MCF 10A (cell line): Measurements from ENCODE around the gene TXLNA. TPM values are rescaled to one million over a fixed set of nuclear protein-coding genes. Genes with fewer than 3 reads are reported as not detected.

Source experiments
- BruUV-seq: library from RNA; stranded (reverse); fragments of 400-500 nt; replicated peaks from 2 replicates; lab custom pipeline; 2021; lab: Mats Ljungman, UMichigan
- CTCF ChIA-PET: fragments of 300-600 bp; sonication (Branson Sonifier 250); formaldehyde crosslinking; extraction: SDS; loops from one replicate; lab custom pipeline; 2021; ENCODE audit warnings: antibody characterized with exemption, inconsistent platforms; lab: Yijun Ruan, JAX
- POLR2A ChIA-PET: fragments of 300-600, 350-650 bp; sonication (Branson Sonifier 250); formaldehyde crosslinking; extraction: SDS; loops from one replicate; lab custom pipeline; 2020; ENCODE audit warnings: antibody characterized with exemption, inconsistent platforms; lab: Yijun Ruan, JAX
- DNase-seq: peaks from one replicate; pipeline ENCODE4 v3.0.0-alpha.2; 2018; ENCODE audit not compliant: unreplicated experiment
- H3K27ac Mint-ChIP-seq: one replicate; pipeline ENCODE4 v1.8.0; 2022; ENCODE audit warnings: mild to moderate bottlenecking, low read depth, mixed read lengths; ENCODE audit not compliant: unreplicated experiment
- H3K27me3 Mint-ChIP-seq: one replicate; pipeline ENCODE4 v1.8.0; 2022; ENCODE audit warnings: mixed read lengths; ENCODE audit not compliant: insufficient read depth, unreplicated experiment
- H3K36me3 Mint-ChIP-seq: one replicate; pipeline ENCODE4 v1.8.0; 2022; ENCODE audit warnings: mild to moderate bottlenecking, moderate library complexity, mixed read lengths; ENCODE audit not compliant: insufficient read depth, unreplicated experiment
- H3K4me1 Mint-ChIP-seq: one replicate; pipeline ENCODE4 v1.8.0; 2022; ENCODE audit warnings: mixed read lengths; ENCODE audit not compliant: insufficient read depth, unreplicated experiment
- H3K4me3 Mint-ChIP-seq: one replicate; pipeline ENCODE4 v1.8.0; 2022; ENCODE audit warnings: mild to moderate bottlenecking, moderate library complexity, mixed read lengths; ENCODE audit not compliant: unreplicated experiment
- H3K9me3 Mint-ChIP-seq: one replicate; pipeline ENCODE4 v1.8.0; 2022; ENCODE audit warnings: mixed read lengths; ENCODE audit not compliant: unreplicated experiment
- CTCF ChIP-seq: fragments of 200-600 bp; IDR thresholded peaks from one replicate; pipeline ENCODE4 v1.8.0; 2022; ENCODE audit warnings: antibody characterized with exemption, mild to moderate bottlenecking; ENCODE audit not compliant: unreplicated experiment
- intact Hi-C: fragments of 100-400 bp; cut with micrococcal nuclease; formaldehyde crosslinking; loops from 2 replicates; pipeline ENCODE4 v1.14.1; 2022
- total RNA-seq: library from RNA; stranded (reverse); gene quantifications from 2 replicates; pipeline ENCODE4 v1.2.3, GENCODE V29; 2022

The TXLNA gene
- total RNA-seq, 1 experiment from 2014 or later: 64.8 TPM

- TF ChIP-seq CTCF: peak; percentile 79
- peak; percentile 75 for DNase-seq
- intact Hi-C loops: loop anchor here (1.0 to 5.0 kb wide), 4 partner anchors 75 to 198 kb away; partner anchors contain the start of gene BSDC1
- no peaks in the 10 kb centered on the region for H3K9me3 Mint-ChIP-seq
- no peak overlapping the region for H3K4me3 Mint-ChIP-seq
- peaks cover 1% of the 10 kb centered on the region for H3K4me1 Mint-ChIP-seq
- ChIA-PET CTCF (interaction anchor here (0.5 to 3.1 kb wide), 40 partner anchors 8 to 759 kb away, joined by 3 to 24 read pairs (median 4); partner anchors contain the start of genes BSDC1, CCDC28B, HDAC1 and IQCC), POLR2A (interaction anchor here (0.6 to 2.3 kb wide), 14 partner anchors 10 to 178 kb away, joined by 3 to 19 read pairs (median 4); partner anchors contain the start of genes BSDC1, CCDC28B, IQCC and TXLNA)
- BruUV-seq: no TSS peak
- H3K27me3 Mint-ChIP-seq: no peaks in the 10 kb centered on the region
- peaks cover 43% of the 10 kb centered on the region for H3K36me3 Mint-ChIP-seq
- H3K27ac Mint-ChIP-seq: peak overlapping the region; percentile 54
These were observed 36.4 kb downstream of the TXLNA start for GRCh38 chr1:32215629-32216480.

GRCh38 chr1:32216566-32216965 lies 37.1 kb downstream of the TXLNA start:
- peak overlapping the region; percentile 54 for H3K27ac Mint-ChIP-seq
- H3K27me3 Mint-ChIP-seq: no peaks in the 10 kb centered on the region
- no peaks in the 10 kb centered on the region for H3K9me3 Mint-ChIP-seq
- ChIA-PET POLR2A (interaction anchor here (1.2 to 2.3 kb wide), 6 partner anchors 10 to 178 kb away, joined by 3 to 19 read pairs (median 4); partner anchors contain the start of genes BSDC1, IQCC and TXLNA), CTCF (interaction anchor here (0.5 to 3.1 kb wide), 30 partner anchors 10 to 199 kb away, joined by 3 to 24 read pairs (median 5); partner anchors contain the start of genes BSDC1, HDAC1, IQCC and MARCKSL1)
- H3K4me1 Mint-ChIP-seq: peaks cover 8% of the 10 kb centered on the region
- intact Hi-C loops: loop anchor here (5.0 kb wide), 1 partner anchor 176 kb away; the partner anchor contains the start of gene BSDC1
- H3K4me3 Mint-ChIP-seq: no peak overlapping the region
- no peak for DNase-seq
- no peak for TF ChIP-seq CTCF
- peaks cover 43% of the 10 kb centered on the region for H3K36me3 Mint-ChIP-seq
- BruUV-seq: no TSS peak

GRCh38 chr1:32219022-32219421 lies 39.5 kb downstream of the TXLNA start:
- POLR2A ChIA-PET: interaction anchor here (0.6 to 1.3 kb wide), 4 partner anchors 9 to 85 kb away, joined by 3 to 7 read pairs (median 3); partner anchors contain the start of gene IQCC
- no peaks in the 10 kb centered on the region for H3K27me3 Mint-ChIP-seq
- H3K4me3 Mint-ChIP-seq: no peak overlapping the region

More at GRCh38 chr1:32219022-32219421, 39.5 kb downstream of the TXLNA start:
- no peak for DNase-seq
- H3K9me3 Mint-ChIP-seq: no peaks in the 10 kb centered on the region
- intact Hi-C loops: loop anchor here (5.0 kb wide), 1 partner anchor 173 kb away; the partner anchor contains the start of gene BSDC1
- peaks cover 52% of the 10 kb centered on the region for H3K36me3 Mint-ChIP-seq
- no peak for TF ChIP-seq CTCF
- CTCF ChIA-PET: interaction anchor here (0.5 to 0.6 kb wide), 3 partner anchors 17 to 470 kb away, joined by 3 read pairs; partner anchors contain the start of gene KPNA6
- peaks cover 9% of the 10 kb centered on the region for H3K4me1 Mint-ChIP-seq
- no peak overlapping the region for H3K27ac Mint-ChIP-seq
- no TSS peak for BruUV-seq
